KBM-7 (cell line): ENCODE data around the gene ARL2.

Experiments
- DNase-seq: peaks from one replicate; pipeline ENCODE4 v3.0.0-alpha.2; 2015
- in situ Hi-C: fragments of 300-500 bp; cut with MboI; formaldehyde crosslinking; loops from 2 replicates; pipeline ENCODE4 v1.14.3; 2020; ENCODE audit warnings: low sequenced_read_pairs, low pct_unique_long_range_greater_than_20kb, mixed read lengths

Gene ARL2

DNA sequence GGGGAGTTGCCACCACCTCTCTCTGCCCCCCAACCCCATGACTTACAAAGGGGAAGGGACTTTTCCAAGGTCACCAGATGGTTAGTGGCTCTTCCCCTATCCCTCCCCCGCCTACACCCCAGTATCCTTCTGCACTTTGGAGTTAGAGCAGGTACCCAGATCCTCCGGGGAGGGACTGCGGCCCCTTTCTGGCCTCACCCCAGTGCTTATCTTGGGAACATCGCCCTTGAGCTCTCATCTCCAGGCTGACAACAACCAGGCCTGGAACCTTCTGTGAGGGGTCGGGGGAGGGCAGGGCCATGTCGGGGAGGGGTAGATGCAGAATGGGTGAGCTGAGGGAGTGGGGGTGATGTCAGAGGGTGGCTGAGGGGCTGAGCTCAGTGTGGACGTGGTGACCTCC is 51.9 kb downstream of the ARL2 start:
- in situ Hi-C loops: no loop called here
- DNase-seq: no peak

DNA sequence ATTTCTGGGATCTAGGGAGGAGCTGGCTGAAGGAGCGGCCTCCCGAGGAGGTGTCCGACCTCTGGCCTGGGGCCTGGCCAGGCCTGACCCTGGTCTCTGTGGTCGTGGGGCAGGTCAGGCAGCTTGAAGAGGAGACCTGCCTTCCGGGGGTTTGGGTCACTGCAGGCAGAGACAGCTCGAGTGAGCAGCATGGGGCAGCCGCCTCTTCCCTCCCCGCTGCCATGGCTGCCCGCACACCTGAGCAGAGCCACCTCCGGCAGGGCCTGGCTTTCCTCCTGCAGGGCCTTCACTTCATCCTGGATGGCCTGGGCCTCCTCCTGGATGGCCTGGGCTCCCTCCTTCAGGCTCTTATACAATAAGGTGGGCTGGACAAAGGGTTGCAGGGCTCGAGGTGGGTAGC is 52.4 kb downstream of the ARL2 start:
- in situ Hi-C loops: no loop called here
- no peak for DNase-seq

DNA sequence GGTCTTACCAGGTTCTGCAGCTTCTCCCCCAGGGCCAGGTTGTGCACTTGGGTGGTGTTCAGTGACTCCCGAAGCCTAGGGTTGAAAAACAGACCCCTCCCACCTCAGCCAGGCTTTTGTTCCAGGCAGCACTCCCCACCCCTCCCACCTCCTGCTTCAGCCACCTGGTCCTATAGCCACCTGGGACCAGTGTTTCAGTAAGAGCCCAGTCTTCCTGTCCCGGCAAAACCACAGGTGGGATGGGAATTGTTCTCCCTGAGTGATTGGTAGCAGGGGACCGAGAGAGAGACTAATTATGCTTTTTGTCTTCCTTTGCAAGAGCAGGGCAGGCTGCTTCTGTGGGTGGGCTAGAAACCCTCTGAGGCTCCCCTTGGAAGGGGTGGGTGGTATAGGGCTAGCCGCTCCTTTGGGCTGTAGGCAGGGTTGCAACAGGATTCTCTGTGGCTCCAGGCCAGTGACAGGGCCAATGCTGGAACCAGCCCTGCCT is 52.9 kb downstream of the ARL2 start:
- in situ Hi-C loops: no loop called here
- DNase-seq: no peak

DNA sequence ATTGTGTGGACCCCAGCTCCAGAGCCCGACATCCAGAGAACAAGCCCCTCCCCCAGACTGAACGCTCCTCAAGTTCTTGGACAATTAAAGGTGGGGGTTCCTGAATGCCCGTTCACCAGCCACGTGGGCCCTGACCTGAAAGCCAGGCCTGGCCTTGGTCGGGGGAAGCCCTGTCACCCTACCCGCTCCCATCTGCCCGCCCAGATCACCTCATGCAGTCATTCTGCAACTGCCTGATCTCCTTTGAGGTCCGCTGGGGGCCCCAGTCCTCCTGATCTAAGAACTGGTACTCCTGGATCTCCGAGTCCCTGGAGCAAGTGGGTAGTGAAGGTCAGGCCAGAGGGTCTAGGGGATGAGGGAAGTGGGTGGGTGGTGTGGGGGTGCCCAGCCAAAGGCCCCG is 53.5 kb downstream of the ARL2 start:
- no peak for DNase-seq
- in situ Hi-C loops: no loop called here

DNA sequence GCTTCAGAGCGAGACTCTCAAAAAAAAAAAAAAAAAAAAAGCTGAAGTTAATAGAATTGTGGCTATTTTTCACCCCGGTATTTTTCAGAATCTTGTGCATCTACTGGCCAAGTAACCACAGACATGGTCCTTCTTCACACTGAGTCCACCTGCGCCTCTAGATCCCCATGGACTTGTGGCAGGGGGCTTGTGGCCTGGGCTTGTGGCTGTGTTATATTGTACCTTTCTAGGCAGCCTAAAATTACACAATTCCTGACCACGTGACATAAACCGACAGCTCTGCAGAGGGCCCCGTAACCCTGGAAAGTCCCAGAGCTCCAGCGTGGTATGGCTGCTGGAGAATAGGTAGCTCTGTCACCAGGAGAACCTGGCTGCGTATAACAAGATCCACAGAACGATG is 55.3 kb downstream of the ARL2 start:
- in situ Hi-C loops: no loop called here
- no peak for DNase-seq
